Right lobe of liver (tissue), 4 donors: ENCODE results near the gene ZNF879.

Source experiments
- CTCF ChIP-seq, 4 donors: fragments of 200-600 bp in 3 of 4; fragments of 450-650 bp in 1 of 4; IDR thresholded peaks; one replicate each; pipeline versions ENCODE4 v1.5.1 to v1.8.0; 2016 to 2022; ENCODE audit warnings: antibody characterized with exemption in 4 of 4, mild to moderate bottlenecking in 2 of 4
- POLR2A ChIP-seq: fragments of 450-650 bp; IDR thresholded peaks from one replicate; pipeline ENCODE4 v1.6.1; 2017; ENCODE audit warnings: antibody characterized with exemption, mild to moderate bottlenecking
- donor health status: DM: no; HTN: no; CAD: no.
- donor health status: DM: no; HTN: no; CAD: no.
- donor health status: DM: no; HTN: yes; CAD: no.

- TF ChIP-seq CTCF (IDR thresholded peaks at IDR 0.05) (no peak), POLR2A (no peak)
Measured at GRCh38 chr5:178988436-178989220, 35.0 kb upstream of the ZNF879 start.
